HG03439 (cell line): ENCODE data around the gene ALX1.
"Not testable (repeated sequence)": the region's sequence is repeated elsewhere in the genome, so short reads cannot be mapped to it uniquely, and the experiment has no call there.

ENCODE experiments used
- ATAC-seq: cut with Tn5 transposase; IDR thresholded peaks from one replicate; pipeline ENCODE4 v1.9.1; 2021; ENCODE audit warnings: mild to moderate bottlenecking, moderate library complexity; ENCODE audit not compliant: unreplicated experiment

Gene ALX1

GRCh38 chr12:85299053-85299452 is 19.0 kb downstream of the ALX1 start:
- ATAC-seq, result no peak

- no peak for ATAC-seq
Measured at GRCh38 chr12:85301051-85301450, 21.0 kb downstream of the ALX1 start.

- no peak for ATAC-seq
Measured at GRCh38 chr12:85308374-85308773, 28.4 kb downstream of the ALX1 start.

DNA sequence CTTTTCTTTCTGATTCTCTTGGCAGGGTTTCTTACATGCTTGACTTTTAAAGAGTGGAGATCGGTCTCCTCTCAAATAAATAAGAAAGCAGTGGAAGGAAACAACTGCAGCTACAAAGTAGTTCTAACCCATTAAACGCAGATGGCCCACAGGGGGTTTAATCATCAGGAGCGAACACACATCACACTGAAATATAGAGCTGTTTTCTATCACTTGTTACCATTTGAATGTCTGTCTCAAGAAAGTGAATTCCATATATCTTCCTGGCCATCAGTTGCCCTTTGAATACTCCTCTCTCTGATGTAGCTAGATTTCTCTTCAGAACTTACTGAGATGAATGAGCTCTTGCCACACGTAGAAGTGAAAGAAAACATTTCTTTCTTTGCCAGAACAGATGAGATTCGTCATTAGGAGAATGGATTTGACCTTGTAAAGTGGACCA is 29.1 kb downstream of the ALX1 start:
- no peak for ATAC-seq

- no peak for ATAC-seq
Measured at GRCh38 chr12:85310025-85310424, 30.0 kb downstream of the ALX1 start.

DNA sequence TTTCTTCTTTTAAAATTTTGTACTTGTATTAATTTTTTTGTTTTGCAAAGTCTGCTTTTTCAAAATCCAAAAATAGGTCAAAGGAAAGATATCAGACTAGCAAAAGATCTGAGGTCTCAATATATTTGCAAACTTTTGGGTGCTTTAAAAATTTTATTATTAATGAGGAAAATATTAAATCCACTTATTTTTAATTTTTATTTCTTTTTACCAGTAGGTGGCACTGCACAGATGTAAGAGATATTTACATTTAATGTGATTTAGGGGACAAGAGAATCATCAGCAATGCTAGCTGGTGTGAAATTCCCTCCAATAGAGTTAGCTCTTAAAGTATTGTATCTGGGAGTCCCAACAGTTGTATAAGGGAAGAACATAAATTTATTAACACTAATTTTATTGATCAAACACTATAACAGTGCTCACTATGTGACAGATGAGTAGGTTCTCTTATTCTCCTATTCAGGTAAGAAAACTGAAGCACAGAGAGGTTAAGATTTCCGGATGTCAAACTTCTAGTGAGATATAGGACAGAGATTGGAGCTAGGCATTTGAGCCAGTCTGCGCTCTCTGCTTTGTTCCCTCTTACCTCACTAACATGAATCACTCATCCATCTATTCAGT is 30.5 kb downstream of the ALX1 start:
- no peak for ATAC-seq

DNA sequence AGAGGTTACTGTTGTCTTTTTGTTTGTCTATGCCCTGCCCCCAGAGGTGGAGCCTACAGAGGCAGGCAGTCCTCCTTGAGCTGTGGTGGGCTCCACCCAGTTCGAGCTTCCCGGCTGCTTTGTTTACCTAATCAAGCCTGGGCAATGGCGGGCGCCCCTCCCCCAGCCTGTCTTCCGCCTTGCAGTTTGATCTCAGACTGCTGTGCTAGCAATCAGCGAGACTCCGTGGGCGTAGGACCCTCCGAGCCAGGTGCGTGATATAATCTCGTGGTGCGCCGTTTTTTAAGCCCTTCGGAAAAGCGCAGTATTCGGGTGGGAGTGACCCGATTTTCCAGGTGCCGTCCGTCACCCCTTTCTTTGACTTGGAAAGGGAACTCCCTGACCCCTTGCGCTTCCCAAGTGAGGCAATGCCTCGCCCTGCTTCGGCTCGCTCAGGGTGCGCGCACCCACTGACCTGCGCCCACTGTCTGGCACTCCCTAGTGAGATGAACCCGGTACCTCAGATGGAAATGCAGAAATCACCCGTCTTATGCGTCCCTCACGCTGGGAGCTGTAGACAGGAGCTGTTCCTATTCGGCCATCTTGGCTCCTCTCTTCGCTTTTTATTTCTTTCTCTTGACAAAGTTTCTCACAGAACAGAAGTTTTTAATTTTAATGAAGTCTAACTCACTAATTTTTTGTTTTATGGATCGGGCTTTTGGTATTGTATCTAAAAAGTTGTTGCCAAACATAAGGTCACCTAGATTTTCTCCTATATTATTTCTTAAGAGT is 38.0 kb downstream of the ALX1 start:
- ATAC-seq, result not testable (repeated sequence)

- ATAC-seq, result no peak
Measured at GRCh38 chr12:85322715-85323114, 42.7 kb downstream of the ALX1 start.

DNA sequence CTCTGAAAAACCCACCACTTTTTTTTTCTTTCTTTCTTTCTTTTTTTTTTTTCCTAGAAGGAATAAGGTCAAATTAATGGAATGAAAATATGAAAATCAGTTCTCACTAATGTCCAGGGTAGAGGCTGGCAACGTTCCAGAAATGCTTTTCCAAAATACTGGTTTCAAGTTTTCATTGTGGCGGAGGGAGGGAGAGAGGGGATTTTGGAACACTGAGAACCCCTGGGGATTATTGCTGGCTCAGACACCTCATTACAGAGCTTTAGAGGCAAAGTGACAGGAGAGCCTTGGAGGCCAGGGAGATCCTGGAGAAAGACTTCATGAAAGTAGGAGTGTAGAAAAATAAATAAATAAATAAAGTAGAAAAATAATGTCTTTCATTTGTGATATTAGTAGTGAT is 45.4 kb downstream of the ALX1 start:
- no peak for ATAC-seq

DNA sequence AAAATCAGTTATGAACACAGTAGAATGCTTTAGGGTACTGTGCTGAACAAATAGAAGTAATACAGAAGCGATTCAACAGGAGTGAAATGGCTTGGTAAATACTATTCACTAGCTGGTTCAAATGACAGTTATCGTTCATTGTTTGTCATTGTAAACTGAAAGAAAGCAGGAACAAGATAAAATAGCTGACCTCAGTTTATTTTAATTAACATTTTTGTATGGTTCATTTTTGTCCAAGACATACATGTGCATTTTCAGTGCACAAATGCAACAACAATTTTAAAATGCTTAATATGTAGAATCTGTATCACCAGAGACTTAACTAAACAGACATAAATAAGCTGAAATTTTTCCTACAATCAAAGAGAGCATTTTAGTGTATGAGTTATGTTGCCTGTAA is 49.9 kb downstream of the ALX1 start:
- no peak for ATAC-seq

- no peak for ATAC-seq
Measured at GRCh38 chr12:85348779-85349178, 68.8 kb downstream of the ALX1 start.

- ATAC-seq, result no peak
Measured at GRCh38 chr12:85350356-85350755, 70.3 kb downstream of the ALX1 start.
